Activated T-cell treated with anti-CD3 and anti-CD28 coated beads for 48 hours (primary cell): ENCODE measurements around the gene PPY.
"Not testable (repeated sequence)": the region's sequence is repeated elsewhere in the genome, so short reads cannot be mapped to it uniquely, and the experiment has no call there.

Experiments
- DNase-seq: peaks from one replicate; pipeline ENCODE4 v3.0.0-alpha.2; 2020; ENCODE audit warnings: low read depth

The PPY gene

DNA sequence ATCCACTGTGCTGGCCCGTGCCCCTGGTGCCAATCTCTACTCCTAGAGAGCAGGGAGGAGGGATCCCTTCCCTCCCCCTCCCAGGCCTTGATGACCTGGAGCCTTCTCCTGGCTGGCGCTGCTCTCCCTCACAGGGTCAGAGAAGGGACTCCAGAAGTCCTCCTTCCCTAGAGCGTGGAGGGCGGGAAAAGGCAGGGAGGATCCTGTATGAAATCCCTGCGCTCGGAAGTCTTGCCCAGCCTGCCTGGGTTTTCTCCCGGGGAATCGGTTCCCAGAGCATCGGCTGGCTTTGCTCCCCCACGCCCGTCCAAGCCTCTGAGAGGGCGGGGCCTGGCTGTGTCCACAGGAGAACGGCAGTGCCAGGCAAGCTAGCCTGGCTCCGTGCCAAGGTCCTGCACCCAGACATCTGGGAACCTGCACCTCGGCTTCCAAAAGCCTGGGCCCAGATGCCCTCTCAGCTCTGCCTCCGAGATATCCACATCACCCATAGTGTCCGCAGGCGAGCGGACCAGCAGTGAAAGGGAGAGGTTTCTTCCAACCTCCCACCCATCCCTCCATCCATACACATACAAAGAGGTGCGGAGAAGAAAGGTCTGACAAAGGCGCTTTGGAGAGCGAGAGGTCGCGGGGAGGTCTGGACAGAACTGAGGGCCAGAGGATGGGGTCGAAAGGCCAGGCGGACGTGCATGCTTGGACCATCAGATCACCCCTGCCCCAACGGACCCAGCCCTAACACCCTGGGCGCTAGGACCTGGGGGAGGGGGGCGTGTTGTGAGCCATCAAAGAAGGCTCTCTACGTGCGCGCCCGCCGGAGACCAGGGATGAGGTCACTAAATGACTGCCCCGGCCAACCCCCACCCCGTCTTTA, 36.1 kb downstream of the PPY start:
- no peak for DNase-seq

DNA sequence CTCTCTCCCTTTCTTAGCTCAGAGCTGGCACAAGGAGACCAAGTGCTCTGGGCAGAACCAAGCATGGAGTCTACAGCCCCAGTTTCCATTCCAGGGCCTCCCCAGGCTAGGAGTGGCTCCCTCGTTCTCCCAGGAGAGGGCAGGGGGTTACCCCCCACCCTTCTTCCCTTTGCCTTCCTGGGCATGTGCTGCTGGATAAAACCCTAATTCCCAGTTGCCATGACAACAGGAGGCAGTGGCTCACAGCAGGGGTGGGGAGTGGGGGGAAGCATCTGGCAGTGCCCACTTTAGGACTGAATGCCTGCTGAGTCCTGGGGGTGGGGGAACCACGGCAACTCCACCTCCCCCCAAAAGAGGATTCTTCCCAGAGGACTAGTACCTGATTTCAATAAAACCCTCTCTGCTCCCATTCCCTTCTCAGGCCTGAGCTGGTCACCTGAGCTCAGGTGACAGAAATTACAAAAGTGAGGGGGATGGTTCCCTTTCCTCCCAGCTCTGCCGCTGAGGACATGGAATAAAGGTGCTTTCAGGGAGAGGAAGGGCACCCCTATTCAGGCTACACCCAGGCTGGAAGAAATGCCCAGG, 36.8 kb downstream of the PPY start:
- no peak for DNase-seq

DNA sequence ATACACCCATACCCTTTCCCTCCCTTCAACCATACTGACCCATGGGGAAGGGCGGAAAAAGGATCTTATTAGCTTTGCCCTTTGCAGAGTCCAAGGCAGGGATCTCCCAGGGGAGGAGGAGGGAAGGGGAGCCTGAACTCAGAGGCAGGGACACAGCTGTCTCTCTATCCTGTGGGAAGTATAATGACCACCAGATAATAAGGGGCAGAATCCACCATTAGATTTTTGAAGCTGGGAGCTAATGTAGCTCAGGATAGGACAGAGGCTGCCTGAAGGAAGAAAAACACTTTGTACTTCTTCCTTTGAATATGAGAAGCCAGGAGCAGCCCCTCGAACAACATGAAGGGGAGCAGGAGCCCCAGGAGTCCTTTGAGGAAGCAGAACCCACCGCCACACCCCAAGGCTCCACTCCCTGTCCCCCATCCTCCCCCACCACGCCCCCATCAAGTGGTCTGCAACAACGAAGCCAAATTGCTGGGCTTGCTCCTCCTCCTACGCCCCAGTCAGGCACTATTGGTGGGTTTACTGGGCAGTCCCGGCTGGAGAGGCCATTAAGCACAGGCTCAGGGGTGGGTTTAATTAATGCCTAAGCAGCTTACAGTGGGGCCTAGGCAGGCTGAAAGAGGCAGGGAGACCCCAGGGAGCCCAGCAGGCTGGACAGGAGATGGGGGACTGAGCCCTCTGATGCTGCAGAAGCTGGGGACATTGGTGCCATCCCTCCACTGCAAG, 40.3 kb downstream of the PPY start:
- DNase-seq, result no peak

DNA sequence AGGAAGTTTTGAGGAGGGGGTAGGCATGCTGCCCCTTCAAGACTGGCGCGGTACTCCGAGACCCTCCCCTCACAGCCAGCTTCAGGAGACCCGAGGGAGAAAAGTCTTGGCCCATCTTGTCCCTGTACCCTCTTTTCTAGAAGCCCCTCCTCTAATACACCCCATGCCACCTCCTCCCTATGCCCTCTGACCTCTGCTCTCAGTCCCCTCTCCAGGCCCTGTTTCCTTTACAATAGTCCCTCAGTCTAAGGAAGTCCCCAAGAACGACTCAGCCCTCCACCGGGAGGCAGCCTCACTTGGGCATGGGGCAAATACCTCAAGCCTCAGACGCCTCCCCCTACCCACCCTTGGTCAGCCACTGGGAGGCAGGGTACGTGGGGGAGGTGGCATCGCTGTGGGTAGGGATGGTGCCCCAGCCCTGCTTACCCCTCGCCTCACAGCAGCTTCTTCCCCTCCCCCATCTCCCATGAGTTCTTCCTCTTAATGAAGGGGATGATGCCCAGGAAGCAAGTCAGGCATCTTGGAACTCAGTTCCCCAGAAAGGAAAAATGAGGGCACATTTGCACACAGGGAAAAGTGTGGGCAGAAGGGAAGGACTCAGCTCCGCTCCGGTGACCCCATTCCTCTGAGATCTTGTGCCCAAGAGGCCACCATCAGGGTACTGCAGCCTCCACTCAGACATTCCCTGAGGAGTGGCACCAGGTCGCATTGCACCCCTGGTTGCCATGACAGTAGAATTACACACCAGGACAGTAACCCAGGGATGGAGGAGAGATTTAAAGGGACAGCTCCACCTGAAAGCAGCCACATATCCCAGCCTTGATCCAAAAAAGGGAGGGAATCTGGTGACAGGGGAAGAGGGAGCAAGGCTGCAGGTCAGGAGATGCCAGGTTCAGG, 41.2 kb downstream of the PPY start:
- no peak for DNase-seq

DNA sequence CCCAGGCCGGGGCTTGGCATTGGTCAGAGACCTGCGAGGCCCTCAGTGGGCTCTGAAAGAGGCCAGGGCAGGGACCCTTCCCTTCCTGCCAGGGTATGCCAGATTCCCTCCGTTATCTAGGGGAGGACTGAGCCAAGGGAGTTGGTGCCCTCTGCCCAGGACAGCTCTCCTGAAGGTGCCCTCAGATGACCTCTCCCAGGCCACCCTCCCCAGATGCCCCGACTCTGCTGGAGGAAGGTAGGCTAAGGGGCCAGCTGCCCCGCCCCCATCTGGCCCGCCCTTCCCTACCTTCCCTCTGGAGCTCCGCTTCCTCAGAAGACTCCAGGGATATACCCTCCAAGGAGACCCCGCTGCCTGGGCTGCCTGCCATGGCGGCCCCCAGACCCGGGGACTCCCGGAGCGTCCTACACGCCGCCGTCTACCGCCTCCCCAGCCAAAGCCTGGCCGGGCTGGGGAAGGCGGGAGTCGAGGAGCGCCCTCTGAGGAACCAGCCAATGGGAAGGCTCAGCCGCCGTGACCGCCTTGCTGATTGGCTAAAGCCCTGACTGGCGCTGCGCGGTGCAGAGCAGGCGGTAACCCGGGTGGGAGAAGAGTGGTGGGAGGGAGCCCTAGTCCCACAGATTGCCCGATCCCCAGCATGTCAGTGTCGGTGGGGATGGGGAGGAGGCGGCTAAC, 42.0 kb downstream of the PPY start:
- DNase-seq, result peak; percentile 85

DNA sequence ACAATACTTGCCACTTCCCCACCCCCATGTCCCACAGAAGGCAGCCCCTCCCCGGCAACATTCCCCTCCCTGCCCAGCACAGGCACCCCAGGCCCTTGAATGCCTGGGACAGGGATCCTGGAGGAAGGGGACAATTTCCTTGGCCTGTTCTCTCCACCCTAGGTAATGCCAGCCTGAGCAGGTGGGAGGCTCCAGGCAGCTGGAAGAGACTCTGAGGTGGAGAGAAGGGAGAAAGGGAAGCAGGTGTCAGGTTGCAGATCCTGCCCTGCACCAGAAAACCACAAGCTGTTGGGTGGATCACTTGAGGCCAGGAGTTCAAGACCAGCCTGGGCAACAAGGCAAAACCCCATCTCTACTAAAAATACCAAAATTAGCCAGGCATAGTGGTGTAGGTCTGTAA, 43.8 kb downstream of the PPY start:
- no peak for DNase-seq

DNA sequence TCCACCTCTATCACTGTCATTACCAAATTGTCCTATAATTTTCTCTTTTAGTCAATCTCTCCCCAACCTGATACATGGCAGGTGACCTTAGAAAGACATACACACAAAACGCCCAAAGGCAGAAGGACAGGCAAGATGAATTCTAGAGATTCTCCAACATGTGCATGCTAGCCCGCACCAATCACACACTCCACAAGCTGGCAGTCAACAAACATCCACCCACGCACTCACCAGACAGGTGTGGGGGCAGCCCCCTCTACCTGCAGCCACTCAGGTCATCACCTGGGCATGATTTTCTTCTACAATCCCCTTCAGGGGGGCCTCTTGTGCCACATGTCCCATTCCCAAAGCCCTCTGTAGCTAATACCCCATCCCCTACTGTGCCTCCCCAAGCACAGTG, 44.4 kb downstream of the PPY start:
- DNase-seq, result no peak

DNA sequence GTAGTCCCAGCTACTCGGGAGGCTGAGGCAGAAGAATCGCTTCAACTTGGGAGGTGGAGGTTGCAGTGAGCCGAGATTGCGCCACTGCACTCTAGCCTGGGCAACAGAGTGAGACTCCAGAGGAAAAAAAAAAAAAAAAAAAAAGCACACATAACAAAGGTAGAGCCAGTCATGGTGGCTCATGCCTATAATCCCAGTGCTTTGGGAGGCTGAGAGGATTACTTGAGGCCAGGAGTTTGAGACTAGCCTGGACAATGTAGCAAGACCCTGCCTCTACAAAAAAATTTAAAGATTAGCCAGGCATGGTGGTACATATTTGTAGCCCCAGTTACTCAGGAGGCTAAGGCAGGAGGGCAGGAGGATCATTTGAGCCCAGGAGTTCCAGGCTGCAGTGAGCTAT, 47.8 kb downstream of the PPY start:
- DNase-seq, result not testable (repeated sequence)

DNA sequence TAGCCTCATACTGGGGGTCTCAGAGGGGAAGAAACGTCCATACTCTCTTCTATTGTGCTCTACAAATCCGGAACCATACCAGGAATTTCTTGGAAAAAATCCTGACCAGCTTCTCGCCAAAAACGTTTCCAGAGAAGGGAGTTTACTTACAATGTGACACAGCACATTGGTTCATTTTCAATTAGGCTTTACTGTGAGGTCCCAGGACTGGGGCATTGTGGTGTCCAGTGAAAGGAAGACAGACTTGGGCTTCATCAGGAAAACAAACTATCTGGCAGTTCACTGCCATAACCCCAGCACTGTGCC, 49.7 kb downstream of the PPY start:
- no peak for DNase-seq

DNA sequence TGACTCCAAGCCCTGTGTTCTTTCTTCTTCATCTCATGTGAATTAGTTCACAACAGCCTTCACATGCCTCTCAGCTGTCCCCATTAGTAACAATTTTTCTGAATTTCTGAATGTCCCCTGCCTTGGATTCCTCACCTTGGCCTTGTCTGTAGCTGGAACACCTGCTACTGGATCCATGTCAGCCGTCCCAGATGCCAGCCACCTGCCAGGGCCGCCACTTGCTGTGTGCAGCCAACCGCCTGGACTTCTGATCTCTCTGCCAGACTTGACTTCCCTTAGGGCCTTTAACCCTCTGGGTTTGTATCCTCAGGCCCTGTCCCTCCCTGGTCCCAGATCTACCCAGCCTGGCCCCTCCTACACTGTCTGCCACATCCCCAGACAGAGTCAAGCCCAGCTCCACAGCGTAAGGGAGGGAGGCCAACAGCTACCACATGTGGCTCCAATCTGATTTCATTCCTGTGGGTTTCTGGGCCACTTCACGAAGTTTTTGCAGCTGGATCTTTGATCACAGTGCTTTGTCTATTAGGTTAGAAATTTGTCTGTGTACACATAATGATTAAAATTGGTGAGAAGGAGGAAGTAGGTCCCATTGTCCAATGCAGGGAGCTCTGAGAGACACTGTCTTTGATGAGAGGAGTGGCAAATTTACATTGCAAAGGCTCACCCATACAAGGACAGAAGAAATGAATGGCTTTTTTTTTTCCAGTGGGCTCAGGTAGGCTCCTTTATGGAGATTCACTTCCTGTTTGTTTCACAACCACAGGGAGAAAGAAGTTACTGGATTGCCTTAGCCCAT, 50.2 kb downstream of the PPY start:
- DNase-seq, result no peak
